Urinary bladder (tissue), 2 donors: ENCODE results near the gene JUP. TPM values are rescaled to one million over a fixed set of nuclear protein-coding genes. Genes with fewer than 3 reads are reported as not detected.

Experiments
- polyA plus RNA-seq: library from polyadenylated mRNA; stranded (reverse); fragments of 200-250 nt; gene quantifications from one replicate; pipeline ENCODE4 v1.2.3, GENCODE V29; 2013
- small RNA-seq: library from RNA; depleted of rRNA; stranded (forward); fragments of <200 nt; gene quantifications from one replicate; pipeline ENCODE3, GENCODE V24; 2014
- total RNA-seq: library from RNA; depleted of rRNA; stranded (reverse); fragments of >200 nt; gene quantifications from one replicate; pipeline ENCODE4 v1.2.3, GENCODE V29; 2014
- donor health status: healthy.

JUP gene
- total and polyA plus RNA-seq, 2 donors = 51.4 to 53.8 TPM

Small RNA genes within 50 kb of the gene (small RNA-seq; reads per million reads assigned to genes)
- not detected for gene RN7SL399P
- gene RNA5SP442 = not detected

Other genes starting within 250 kb of the JUP start
- gene KRT9, start 214.7 kb downstream of the JUP start, total RNA-seq = not detected
- not detected for gene KRT9, start 214.7 kb downstream of the JUP start, polyA plus RNA-seq
- gene KRT14, start 199.8 kb downstream of the JUP start, total RNA-seq = not detected
- 0.14 TPM for gene KRT14, start 199.8 kb downstream of the JUP start, polyA plus RNA-seq
- gene KRT16, start 173.9 kb downstream of the JUP start, total RNA-seq = not detected
- 0.20 TPM for gene KRT16, start 173.9 kb downstream of the JUP start, polyA plus RNA-seq
- gene KRT17, start 162.1 kb downstream of the JUP start, total RNA-seq = 33.5 TPM
- gene KRT17, start 162.1 kb downstream of the JUP start, polyA plus RNA-seq = 72.1 TPM
- 96.6 TPM for gene EIF1, start 97.8 kb downstream of the JUP start, total RNA-seq
- gene EIF1, start 97.8 kb downstream of the JUP start, polyA plus RNA-seq = 649 TPM
- not detected for gene GAST, start 74.4 kb downstream of the JUP start, total RNA-seq
- not detected for gene GAST, start 74.4 kb downstream of the JUP start, polyA plus RNA-seq
- not detected for gene HAP1, start 52.1 kb downstream of the JUP start, total RNA-seq
- 0.27 TPM for gene HAP1, start 52.1 kb downstream of the JUP start, polyA plus RNA-seq
- 32.1 TPM for gene P3H4, start 25.2 kb upstream of the JUP start, total RNA-seq
- gene P3H4, start 25.2 kb upstream of the JUP start, polyA plus RNA-seq = 11.5 TPM
- 166 TPM for gene FKBP10, start 26.3 kb upstream of the JUP start, total RNA-seq
- 84.5 TPM for gene FKBP10, start 26.3 kb upstream of the JUP start, polyA plus RNA-seq
- gene NT5C3B, start 49.5 kb upstream of the JUP start, total RNA-seq = 40.8 TPM
- gene NT5C3B, start 49.5 kb upstream of the JUP start, polyA plus RNA-seq = 67.9 TPM
- 0.48 TPM for gene KLHL10, start 51.1 kb upstream of the JUP start, total RNA-seq
- gene KLHL10, start 51.1 kb upstream of the JUP start, polyA plus RNA-seq = 0.71 TPM
- gene KLHL11, start 78.7 kb upstream of the JUP start, total RNA-seq = 35.0 TPM
- gene KLHL11, start 78.7 kb upstream of the JUP start, polyA plus RNA-seq = 3.8 TPM
- 64.1 TPM for gene ACLY, start 132.2 kb upstream of the JUP start, total RNA-seq
- 51.7 TPM for gene ACLY, start 132.2 kb upstream of the JUP start, polyA plus RNA-seq
- gene ODAD4, start 143.9 kb upstream of the JUP start, total RNA-seq = 1.4 TPM
- gene ODAD4, start 143.9 kb upstream of the JUP start, polyA plus RNA-seq = 2.0 TPM
- 28.7 TPM for gene CNP, start 180.1 kb upstream of the JUP start, total RNA-seq
- gene CNP, start 180.1 kb upstream of the JUP start, polyA plus RNA-seq = 66.6 TPM
- gene DNAJC7, start 230.7 kb upstream of the JUP start, total RNA-seq = 69.9 TPM
- 55.2 TPM for gene DNAJC7, start 230.7 kb upstream of the JUP start, polyA plus RNA-seq
- 14.4 TPM for gene NKIRAS2, start 233.4 kb upstream of the JUP start, total RNA-seq
- gene NKIRAS2, start 233.4 kb upstream of the JUP start, polyA plus RNA-seq = 52.0 TPM